ENCODE measurements around the gene TAF10.

TAF10 gene

DNA sequence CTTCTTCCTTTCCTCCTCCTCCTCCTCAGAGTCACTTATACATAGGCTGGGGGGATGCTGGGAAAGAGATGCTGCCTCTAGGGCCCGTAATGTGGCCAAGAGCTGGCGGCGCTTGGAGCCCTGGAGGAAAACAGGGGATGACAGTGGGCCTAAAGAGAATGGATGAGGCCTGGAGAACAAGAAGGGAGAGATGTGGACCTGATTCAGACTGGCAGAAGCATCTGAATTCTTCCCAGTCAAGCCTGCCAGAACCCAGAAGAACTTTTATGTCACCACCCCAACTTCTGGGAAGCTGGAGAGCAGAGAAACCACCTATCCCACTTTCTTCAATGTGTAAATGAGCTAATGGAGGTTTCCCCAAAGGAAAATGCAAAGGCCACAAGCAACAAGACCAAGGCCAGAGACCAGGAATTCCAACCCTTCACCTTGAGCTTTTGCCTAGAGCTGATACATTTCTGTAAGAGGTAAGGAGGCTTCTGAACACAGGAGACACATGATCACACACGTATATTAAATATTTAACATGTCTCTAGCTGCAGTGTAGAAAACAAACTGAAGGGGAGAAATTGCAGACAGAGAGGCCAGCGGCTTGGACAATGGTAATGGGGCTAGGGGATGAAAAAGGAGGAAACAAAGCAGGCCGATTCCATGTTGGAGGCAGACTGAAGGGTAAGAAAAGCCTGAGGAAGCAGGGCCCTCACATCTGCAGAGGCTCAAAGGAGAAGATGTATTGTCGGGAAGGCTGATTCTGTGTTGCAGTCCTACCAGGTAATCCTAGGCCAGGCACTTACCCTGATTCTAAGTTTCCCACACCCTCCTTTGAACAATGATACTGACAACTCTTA, 9.7 kb downstream of the TAF10 start:
- no peak overlapping the region for H2BK5ac ChIP-seq (ENCODE audit: low read length)
- peak overlapping the region; percentile 59 for H3K4me2 ChIP-seq (ENCODE audit: insufficient read depth, low read length, poor library complexity, severe bottlenecking)
- no peak overlapping the region for H3K14ac ChIP-seq (ENCODE audit: low read length)
- H3K9ac ChIP-seq (ENCODE audit: low read depth, low read length, poor library complexity) = peak overlapping the region; percentile 35
- H3K27ac ChIP-seq (replicated peaks; ENCODE audit: low read length) = no peak overlapping the region
- H3K27me3 ChIP-seq (ENCODE audit: control insufficient read depth in 3 of 3, insufficient read depth in 3 of 3, low read depth in 1 of 3, low read length in 3 of 3) = no peaks in the 10 kb centered on the region
- no peak overlapping the region for H3K4ac ChIP-seq (ENCODE audit: low read length)
- H3K23ac ChIP-seq (ENCODE audit: low read depth, low read length, poor library complexity) = no peak overlapping the region
- peaks cover 13 to 25% of the 10 kb centered on the region in 2 donors for H3K4me1 ChIP-seq (ENCODE audit: control insufficient read depth in 2 of 2, insufficient read depth in 1 of 2, low read depth in 1 of 2, low read length in 2 of 2)
- H4K91ac ChIP-seq (ENCODE audit: low read depth, low read length, poor library complexity) = no peak overlapping the region
- no peak overlapping the region for H3K18ac ChIP-seq (ENCODE audit: low read length)
- peak overlapping the region; percentile 67 to 85 for H3K4me3 ChIP-seq (ENCODE audit: low read length in 2 of 2)
- no CpG with 5 or more reads among the region's 7 CpGs for WGBS, 2 donors (ENCODE audit: extremely low coverage in 2 of 2, insufficient read length in 2 of 2, insufficient replicate concordance in 1 of 2)
- H2BK15ac ChIP-seq (ENCODE audit: low read length) = no peak overlapping the region
- no peak overlapping the region for H2BK12ac ChIP-seq (ENCODE audit: low read length)
- H3K79me1 ChIP-seq (ENCODE audit: low read depth, low read length) = peaks cover 10% of the 10 kb centered on the region
- no peak overlapping the region for H2BK120ac ChIP-seq (ENCODE audit: low read depth, low read length)
- peaks cover 29 to 57% of the 10 kb centered on the region in 2 donors for H3K36me3 ChIP-seq (replicated peaks in 1 of 2; ENCODE audit: control insufficient read depth in 2 of 2, insufficient read depth in 2 of 2, low read length in 2 of 2)
- H3K9me3 ChIP-seq (replicated peaks in 1 of 2; ENCODE audit: control insufficient read depth in 2 of 2, insufficient read depth in 1 of 2, low read depth in 1 of 2, low read length in 2 of 2) = no peaks in the 10 kb centered on the region
- no peak overlapping the region for H4K8ac ChIP-seq (ENCODE audit: low read depth, low read length)
- H2AFZ ChIP-seq (ENCODE audit: low read length) = no peak overlapping the region
- no peak overlapping the region for H2AK5ac ChIP-seq (ENCODE audit: low read depth, low read length)
- no peak for DNase-seq (ENCODE audit: low spot score)

DNA sequence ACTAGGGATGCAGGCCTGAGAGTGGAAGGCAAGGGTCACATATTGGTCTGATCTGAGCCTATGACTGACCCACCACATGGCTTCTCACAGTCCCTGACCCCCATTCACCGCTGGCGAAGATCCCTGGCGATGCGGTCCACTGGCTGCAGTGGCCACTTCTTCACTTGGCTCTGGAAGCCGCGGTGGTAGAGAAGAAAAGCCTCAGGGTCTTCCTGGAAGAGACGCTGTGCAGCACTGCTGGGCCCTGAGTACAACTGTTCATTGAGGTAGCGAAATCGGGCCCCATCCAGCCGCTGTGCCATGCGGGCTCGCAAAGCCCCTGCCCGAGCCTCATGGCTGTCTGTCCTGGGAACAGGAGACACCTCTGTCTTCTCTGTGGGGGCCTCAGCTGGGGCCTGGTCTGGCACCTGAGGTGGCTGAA, 11.0 kb downstream of the TAF10 start:
- H3K4me2 ChIP-seq (ENCODE audit: insufficient read depth, low read length, poor library complexity, severe bottlenecking) = no peak overlapping the region
- no peak overlapping the region for H3K23ac ChIP-seq (ENCODE audit: low read depth, low read length, poor library complexity)
- no peaks in the 10 kb centered on the region for H3K27me3 ChIP-seq (ENCODE audit: control insufficient read depth in 3 of 3, insufficient read depth in 3 of 3, low read depth in 1 of 3, low read length in 3 of 3)
- no peak overlapping the region for H2AFZ ChIP-seq (ENCODE audit: low read length)
- H3K4me1 ChIP-seq (ENCODE audit: control insufficient read depth in 2 of 2, insufficient read depth in 1 of 2, low read depth in 1 of 2, low read length in 2 of 2) = peaks cover 9 to 17% of the 10 kb centered on the region in 2 donors
- peaks cover 31 to 62% of the 10 kb centered on the region in 2 donors for H3K36me3 ChIP-seq (replicated peaks in 1 of 2; ENCODE audit: control insufficient read depth in 2 of 2, insufficient read depth in 2 of 2, low read length in 2 of 2)
- H2BK15ac ChIP-seq (ENCODE audit: low read length) = no peak overlapping the region
- H2AK5ac ChIP-seq (ENCODE audit: low read depth, low read length) = no peak overlapping the region
- no peak overlapping the region for H4K91ac ChIP-seq (ENCODE audit: low read depth, low read length, poor library complexity)
- H2BK12ac ChIP-seq (ENCODE audit: low read length) = no peak overlapping the region
- H3K9me3 ChIP-seq (replicated peaks in 1 of 2; ENCODE audit: control insufficient read depth in 2 of 2, insufficient read depth in 1 of 2, low read depth in 1 of 2, low read length in 2 of 2) = no peaks in the 10 kb centered on the region
- H3K14ac ChIP-seq (ENCODE audit: low read length) = no peak overlapping the region
- peak overlapping the region in 1 of 2 donors; percentile 85 for H3K4me3 ChIP-seq (ENCODE audit: low read length in 2 of 2)
- peaks cover 10% of the 10 kb centered on the region for H3K79me1 ChIP-seq (ENCODE audit: low read depth, low read length)
- no peak overlapping the region for H3K27ac ChIP-seq (replicated peaks; ENCODE audit: low read length)
- no peak overlapping the region for H3K18ac ChIP-seq (ENCODE audit: low read length)
- WGBS, 2 donors (ENCODE audit: extremely low coverage in 2 of 2, insufficient read length in 2 of 2, insufficient replicate concordance in 1 of 2) = no CpG with 5 or more reads among the region's 13 CpGs
- no peak overlapping the region for H3K4ac ChIP-seq (ENCODE audit: low read length)
- H4K8ac ChIP-seq (ENCODE audit: low read depth, low read length) = no peak overlapping the region
- H2BK5ac ChIP-seq (ENCODE audit: low read length) = no peak overlapping the region
- no peak overlapping the region for H3K9ac ChIP-seq (ENCODE audit: low read depth, low read length, poor library complexity)
- no peak for DNase-seq (ENCODE audit: low spot score)
- H2BK120ac ChIP-seq (ENCODE audit: low read depth, low read length) = no peak overlapping the region

DNA sequence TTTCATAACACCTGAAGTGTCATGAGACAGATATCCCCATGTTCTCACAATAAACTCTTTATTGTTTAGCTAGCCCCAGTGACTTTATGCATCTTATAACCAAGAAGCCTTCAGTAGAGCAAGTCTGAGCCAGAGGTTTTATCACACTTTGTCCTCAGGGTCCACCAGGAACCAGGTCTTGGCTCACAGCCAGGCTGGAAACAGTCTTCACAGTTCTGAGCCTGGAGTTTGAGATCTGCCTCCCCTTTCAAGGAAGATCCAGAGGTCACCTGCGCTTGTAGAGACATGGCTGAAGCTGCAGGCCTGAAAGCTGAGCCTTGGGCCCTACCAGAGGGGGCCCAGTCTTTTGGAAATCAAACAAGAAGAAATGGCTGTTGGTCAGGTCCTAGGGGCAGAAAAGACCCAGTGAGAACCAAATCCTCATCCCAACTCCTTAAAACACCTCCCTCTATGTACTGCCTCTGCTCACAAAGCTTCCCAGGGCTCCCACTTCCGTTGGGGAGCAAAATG, 12.1 kb downstream of the TAF10 start:
- Histone ChIP-seq H3K4me1 (ENCODE audit: control insufficient read depth in 2 of 2, insufficient read depth in 1 of 2, low read depth in 1 of 2, low read length in 2 of 2) (peaks cover 8 to 9% of the 10 kb centered on the region in 2 donors), H3K36me3 (replicated peaks in 1 of 2; ENCODE audit: control insufficient read depth in 2 of 2, insufficient read depth in 2 of 2, low read length in 2 of 2) (peaks cover 31 to 67% of the 10 kb centered on the region in 2 donors), H3K9me3 (replicated peaks in 1 of 2; ENCODE audit: control insufficient read depth in 2 of 2, insufficient read depth in 1 of 2, low read depth in 1 of 2, low read length in 2 of 2) (no peaks in the 10 kb centered on the region), H3K79me1 (ENCODE audit: low read depth, low read length) (peaks cover 10% of the 10 kb centered on the region), H4K91ac (ENCODE audit: low read depth, low read length, poor library complexity) (no peak overlapping the region), H3K27ac (replicated peaks; ENCODE audit: low read length) (no peak overlapping the region), H2BK120ac (ENCODE audit: low read depth, low read length) (no peak overlapping the region), H2BK5ac (ENCODE audit: low read length) (no peak overlapping the region), H3K4me3 (ENCODE audit: low read length in 2 of 2) (no peak overlapping the region), H3K4me2 (ENCODE audit: insufficient read depth, low read length, poor library complexity, severe bottlenecking) (no peak overlapping the region), H2AFZ (ENCODE audit: low read length) (no peak overlapping the region), H3K18ac (ENCODE audit: low read length) (no peak overlapping the region), H2BK15ac (ENCODE audit: low read length) (no peak overlapping the region), H3K14ac (ENCODE audit: low read length) (no peak overlapping the region), H3K27me3 (ENCODE audit: control insufficient read depth in 3 of 3, insufficient read depth in 3 of 3, low read depth in 1 of 3, low read length in 3 of 3) (no peaks in the 10 kb centered on the region), H4K8ac (ENCODE audit: low read depth, low read length) (no peak overlapping the region), H3K4ac (ENCODE audit: low read length) (no peak overlapping the region), H2BK12ac (ENCODE audit: low read length) (no peak overlapping the region), H2AK5ac (ENCODE audit: low read depth, low read length) (no peak overlapping the region), H3K9ac (ENCODE audit: low read depth, low read length, poor library complexity) (no peak overlapping the region), H3K23ac (ENCODE audit: low read depth, low read length, poor library complexity) (no peak overlapping the region)
- no peak for DNase-seq (ENCODE audit: low spot score)
- no CpG with 5 or more reads among the region's 2 CpGs for WGBS, 2 donors (ENCODE audit: extremely low coverage in 2 of 2, insufficient read length in 2 of 2, insufficient replicate concordance in 1 of 2)

DNA sequence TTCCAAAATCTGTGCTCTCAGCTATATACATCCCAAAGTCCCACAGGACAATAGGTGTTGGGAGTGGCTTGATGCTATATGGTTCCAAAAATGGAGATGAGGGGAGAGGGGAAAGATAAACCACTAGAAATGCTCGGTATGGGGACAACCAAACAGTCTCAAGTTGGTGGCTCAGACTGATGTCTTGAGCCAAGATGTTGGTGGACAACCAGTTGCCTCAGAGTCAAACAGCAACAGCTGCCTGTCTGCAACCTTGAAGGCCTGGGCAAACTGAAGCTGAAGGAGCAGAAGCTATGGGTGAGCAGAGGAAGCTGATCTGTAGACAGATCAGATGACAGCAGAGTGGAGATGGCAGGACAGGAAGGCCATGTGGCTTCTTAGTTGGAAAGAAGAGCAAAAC, 12.6 kb downstream of the TAF10 start:
- Histone ChIP-seq H2BK120ac (ENCODE audit: low read depth, low read length) (no peak overlapping the region), H2BK5ac (ENCODE audit: low read length) (no peak overlapping the region), H3K18ac (ENCODE audit: low read length) (no peak overlapping the region), H2BK15ac (ENCODE audit: low read length) (no peak overlapping the region), H3K14ac (ENCODE audit: low read length) (no peak overlapping the region), H3K79me1 (ENCODE audit: low read depth, low read length) (peaks cover 10% of the 10 kb centered on the region), H3K9ac (ENCODE audit: low read depth, low read length, poor library complexity) (no peak overlapping the region), H2BK12ac (ENCODE audit: low read length) (no peak overlapping the region), H3K4me3 (ENCODE audit: low read length in 2 of 2) (no peak overlapping the region), H3K27me3 (ENCODE audit: control insufficient read depth in 3 of 3, insufficient read depth in 3 of 3, low read depth in 1 of 3, low read length in 3 of 3) (no peaks in the 10 kb centered on the region), H3K27ac (replicated peaks; ENCODE audit: low read length) (no peak overlapping the region), H4K8ac (ENCODE audit: low read depth, low read length) (no peak overlapping the region), H3K9me3 (replicated peaks in 1 of 2; ENCODE audit: control insufficient read depth in 2 of 2, insufficient read depth in 1 of 2, low read depth in 1 of 2, low read length in 2 of 2) (no peaks in the 10 kb centered on the region), H3K4ac (ENCODE audit: low read length) (no peak overlapping the region), H3K23ac (ENCODE audit: low read depth, low read length, poor library complexity) (no peak overlapping the region), H3K36me3 (replicated peaks in 1 of 2; ENCODE audit: control insufficient read depth in 2 of 2, insufficient read depth in 2 of 2, low read length in 2 of 2) (peaks cover 31 to 72% of the 10 kb centered on the region in 2 donors), H3K4me1 (ENCODE audit: control insufficient read depth in 2 of 2, insufficient read depth in 1 of 2, low read depth in 1 of 2, low read length in 2 of 2) (peaks cover 5 to 7% of the 10 kb centered on the region in 2 donors), H4K91ac (ENCODE audit: low read depth, low read length, poor library complexity) (no peak overlapping the region), H3K4me2 (ENCODE audit: insufficient read depth, low read length, poor library complexity, severe bottlenecking) (no peak overlapping the region), H2AFZ (ENCODE audit: low read length) (no peak overlapping the region), H2AK5ac (ENCODE audit: low read depth, low read length) (no peak overlapping the region)
- WGBS, 2 donors (ENCODE audit: extremely low coverage in 2 of 2, insufficient read length in 2 of 2, insufficient replicate concordance in 1 of 2) = no CpG with 5 or more reads among the region's 1 CpG
- no peak for DNase-seq (ENCODE audit: low spot score)
